ENCODE measurements around the gene ERMARD. TPM values are rescaled to one million over a fixed set of nuclear protein-coding genes. Genes with fewer than 3 reads are reported as not detected.
A peak's percentile ranks its signal among the peaks of the same experiment; 100 is the strongest.

The ERMARD gene
- total RNA-seq, 2 donors from 2014 or later = 19.6 to 22.1 TPM

DNA sequence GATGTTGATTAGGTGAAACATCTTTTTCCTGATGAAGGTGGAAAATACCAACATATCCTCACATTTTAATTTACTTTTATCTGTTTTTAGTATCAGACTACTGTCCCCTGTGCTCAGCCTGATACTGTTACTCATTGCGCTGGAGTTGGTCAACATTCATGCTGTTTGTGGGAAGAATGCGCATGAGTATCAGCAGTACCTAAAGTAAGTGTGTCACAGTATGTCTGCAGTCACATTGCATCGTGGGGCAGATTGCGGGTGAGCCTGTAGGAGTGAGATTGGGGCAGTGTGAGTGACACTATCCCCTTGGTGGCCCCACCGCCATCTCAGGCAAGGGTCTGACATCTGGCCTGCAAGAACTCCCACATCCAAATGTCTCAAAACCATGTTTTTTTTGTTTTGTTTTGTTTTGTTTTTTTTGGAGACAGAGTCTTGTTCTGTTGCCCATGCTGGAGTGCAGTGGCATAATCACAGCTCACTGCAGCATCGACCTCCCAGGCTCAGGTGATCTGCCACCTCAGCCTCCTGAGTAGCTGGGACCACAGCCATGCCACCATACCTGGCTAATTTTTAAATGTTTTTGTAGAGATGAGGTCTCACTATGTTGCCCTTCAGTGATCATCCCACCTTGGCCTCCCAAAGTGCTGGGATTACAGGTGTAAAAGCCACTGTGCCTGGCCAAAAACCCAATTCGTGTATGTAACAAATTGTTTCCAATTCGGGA lies 27.8 kb downstream of the ERMARD start:
- no peak for DNase-seq (ENCODE audit: low spot score)
- intact Hi-C loops (cut with DNase I) = no loop called here

DNA sequence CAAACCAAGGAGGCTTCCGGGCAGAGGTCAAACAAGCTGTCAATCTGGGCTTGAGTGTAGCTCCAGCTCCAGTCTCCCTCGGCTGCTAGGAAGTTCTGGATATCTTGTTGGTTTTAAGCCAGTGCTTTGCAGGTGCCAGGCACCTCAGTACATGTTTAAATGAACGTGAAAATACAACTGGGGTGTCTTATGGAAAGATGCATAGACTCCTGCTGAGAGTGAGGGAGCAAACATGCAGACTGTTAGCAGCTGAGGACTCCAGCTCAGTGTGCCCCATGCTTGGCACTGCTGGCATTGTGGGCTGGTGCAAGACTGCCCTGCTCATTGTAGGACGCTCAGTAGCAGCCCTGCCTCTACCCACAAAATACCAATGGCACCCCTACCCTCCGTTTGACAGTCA lies 28.5 kb downstream of the ERMARD start:
- intact Hi-C loops (cut with DNase I) = no loop called here
- no peak for DNase-seq (ENCODE audit: low spot score)

DNA sequence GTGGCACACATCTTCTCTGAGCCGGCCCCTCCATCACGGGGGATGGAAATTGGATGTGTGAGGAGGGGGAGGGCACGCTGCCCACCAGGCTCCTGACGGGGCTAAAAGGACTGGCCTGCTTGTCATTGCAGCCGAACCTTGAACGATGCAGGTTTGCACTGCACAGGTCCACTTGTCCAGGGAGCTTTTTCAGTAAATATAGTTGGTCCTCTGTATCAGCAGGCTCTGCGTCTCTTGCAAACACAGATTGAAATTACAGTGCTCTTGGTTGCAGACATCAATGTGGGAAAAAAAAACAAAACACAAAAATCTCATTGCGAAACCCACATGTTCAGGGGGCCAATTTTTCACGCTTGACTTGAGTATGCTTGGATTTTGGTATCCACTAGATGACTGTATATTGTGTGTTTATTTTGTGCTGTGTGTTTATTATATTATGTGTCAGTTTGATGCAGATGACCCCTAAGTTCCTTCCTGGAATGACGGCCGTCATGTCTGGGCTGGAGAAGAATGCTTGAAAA lies 29.2 kb downstream of the ERMARD start:
- intact Hi-C loops (cut with DNase I) = no loop called here
- no peak for DNase-seq (ENCODE audit: low spot score)

DNA sequence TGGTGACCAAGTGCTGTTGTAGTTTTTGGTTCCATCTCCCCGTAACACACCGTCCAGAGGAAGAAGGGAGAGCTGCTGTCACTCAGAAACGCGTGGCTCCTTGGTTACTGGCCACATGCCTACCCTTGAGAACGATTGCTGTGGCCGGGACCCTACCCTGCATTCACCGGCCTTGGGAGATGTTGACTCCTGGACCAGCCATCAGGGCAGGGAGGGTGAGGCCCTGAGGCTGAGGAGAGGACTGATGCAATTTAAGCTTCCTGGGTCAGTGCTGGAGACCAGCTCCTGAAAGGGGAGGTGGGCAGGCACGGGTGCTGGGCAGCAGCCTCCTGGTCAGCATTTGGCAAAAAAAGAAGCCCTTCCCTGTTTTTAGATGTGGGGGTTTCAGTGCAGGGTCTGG lies 31.5 kb downstream of the ERMARD start:
- DNase-seq (ENCODE audit: low spot score) = no peak
- intact Hi-C loops (cut with DNase I) = no loop called here

DNA sequence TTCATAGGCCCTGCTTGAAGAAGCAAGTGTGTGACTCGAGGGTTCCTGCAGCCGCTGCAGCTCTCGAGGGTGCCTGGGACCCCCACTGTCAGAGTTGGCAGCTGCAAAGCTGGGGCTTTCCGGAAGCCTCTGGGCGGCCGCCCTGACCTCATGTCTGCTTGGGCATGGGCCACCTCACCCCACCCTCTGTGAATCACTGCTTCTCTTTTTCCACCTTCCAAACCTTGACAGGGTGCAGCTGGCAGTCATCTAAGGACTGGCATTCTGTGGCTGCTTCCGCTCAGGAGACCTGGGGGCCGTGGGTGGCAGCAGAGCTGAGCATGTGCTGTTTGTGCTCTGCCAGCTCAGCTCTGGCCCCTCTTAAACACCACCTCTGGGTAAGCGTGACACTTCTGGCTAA lies 32.0 kb downstream of the ERMARD start:
- no peak for DNase-seq (ENCODE audit: low spot score)
- intact Hi-C loops (cut with DNase I) = no loop called here

DNA sequence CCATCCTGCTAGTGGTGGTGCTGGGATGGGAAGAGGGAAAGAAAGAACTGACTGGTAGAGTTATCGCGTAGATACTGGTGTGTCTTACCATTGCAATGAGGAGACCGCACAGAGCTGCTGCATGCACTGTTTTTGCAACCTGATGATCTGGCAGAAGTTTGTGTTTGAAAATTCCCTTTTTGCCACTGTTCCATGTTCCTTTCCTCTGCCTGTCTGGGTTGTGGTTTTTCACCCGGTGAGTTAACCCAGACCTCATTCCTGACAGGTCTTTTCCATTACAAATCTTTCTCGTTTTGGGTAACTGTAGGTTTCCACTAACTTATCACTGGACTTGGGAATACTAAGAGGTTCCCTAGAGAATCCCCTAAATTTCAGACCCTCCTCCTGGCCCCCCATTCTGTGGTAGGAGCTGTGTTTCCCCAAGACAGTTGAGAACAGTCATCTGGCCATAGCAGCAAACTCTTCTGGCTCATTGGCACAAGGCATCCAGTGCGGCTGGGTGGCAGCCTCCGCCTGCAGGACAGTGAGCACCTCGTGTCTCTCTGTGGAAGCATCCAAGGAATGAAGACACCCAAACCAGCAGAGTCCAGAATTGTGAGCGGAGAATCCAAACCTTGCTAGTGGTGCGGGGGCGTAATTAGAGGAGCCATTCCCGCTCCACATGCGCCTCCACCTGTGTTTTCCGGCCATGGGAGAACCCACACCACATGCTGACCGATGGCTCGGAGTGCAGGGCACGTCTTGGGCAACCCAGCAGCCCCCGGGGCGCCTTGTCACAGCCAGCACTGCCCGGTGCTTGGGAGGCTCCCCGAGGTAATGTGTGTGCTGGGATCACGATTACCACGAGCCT lies 32.8 kb downstream of the ERMARD start:
- intact Hi-C loops (cut with DNase I) = no loop called here
- DNase-seq (ENCODE audit: low spot score) = no peak

DNA sequence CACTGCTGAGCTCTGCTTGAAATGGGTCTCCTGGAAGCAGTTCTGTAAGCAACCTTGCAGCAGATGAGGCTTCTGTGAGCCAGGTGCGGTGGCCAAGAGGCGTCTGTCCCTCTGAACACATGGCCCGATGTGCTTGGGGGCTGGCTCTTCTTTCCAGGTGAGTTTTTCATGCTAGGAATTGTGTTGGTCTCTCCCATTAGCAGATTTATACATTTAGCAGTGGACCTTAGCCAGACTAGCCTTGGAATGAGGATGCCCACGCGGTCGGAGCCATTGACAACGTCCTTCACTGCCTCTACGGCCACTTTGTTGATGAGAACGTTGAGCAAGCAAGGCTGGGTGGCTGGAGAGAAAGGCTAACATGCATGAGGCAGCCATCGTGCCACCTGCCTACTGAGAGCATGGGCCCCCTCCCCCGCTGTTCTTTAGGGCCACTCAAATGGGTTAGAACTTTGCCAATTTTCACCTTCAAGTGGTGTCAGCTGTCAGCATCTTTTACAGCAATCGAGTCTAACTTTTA lies 33.5 kb downstream of the ERMARD start:
- DNase-seq (ENCODE audit: low spot score) = no peak
- intact Hi-C loops (cut with DNase I) = loop anchor here in 1 of 2 donors (5.0 kb wide), 1 partner anchor 747 kb away; no protein-coding TSS in a partner anchor

DNA sequence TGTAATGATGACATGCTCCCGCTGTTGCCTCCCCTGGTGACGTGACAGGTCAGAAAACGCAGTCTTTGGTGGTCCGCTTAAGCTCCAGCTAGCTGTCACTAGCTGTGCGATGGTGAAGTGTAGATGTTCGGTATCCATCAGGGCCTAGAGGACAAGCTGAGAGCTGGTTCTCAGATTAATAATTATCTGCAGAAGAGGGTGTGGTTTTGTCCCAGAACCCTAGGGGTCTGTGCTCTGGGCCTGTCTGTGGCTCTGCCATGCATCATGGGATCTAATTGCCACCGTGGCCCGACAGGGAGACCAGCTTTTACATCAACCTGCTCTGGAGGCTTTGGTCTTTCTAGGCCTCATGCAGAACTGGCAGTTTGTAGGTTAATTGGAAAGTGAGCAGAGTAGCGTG lies 34.1 kb downstream of the ERMARD start:
- DNase-seq (ENCODE audit: low spot score) = no peak
- intact Hi-C loops (cut with DNase I) = loop anchor here in 1 of 2 donors (5.0 kb wide), 1 partner anchor 747 kb away; no protein-coding TSS in a partner anchor

DNA sequence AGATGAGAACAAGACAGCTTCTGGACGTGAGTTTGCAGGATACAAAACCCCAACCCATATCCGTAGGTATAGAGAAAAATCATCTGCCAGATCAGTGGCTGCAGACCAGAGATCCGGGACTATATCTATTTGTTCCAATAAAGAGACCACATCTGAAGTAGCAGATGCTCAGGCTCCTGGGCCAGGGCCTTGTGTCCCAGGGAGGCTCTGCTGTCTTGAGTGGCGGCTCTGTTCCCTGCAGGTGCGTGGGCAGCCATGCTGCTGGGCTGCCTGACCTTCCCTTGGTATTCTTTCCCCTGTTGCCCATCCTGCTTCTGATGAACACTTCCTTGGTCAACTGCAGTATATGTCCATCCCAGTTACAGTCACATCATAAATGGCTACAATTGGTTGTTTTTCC lies 34.9 kb downstream of the ERMARD start:
- DNase-seq (ENCODE audit: low spot score) = no peak
- intact Hi-C loops (cut with DNase I) = loop anchor here in 1 of 2 donors (5.0 kb wide), 1 partner anchor 746 kb away; no protein-coding TSS in a partner anchor

DNA sequence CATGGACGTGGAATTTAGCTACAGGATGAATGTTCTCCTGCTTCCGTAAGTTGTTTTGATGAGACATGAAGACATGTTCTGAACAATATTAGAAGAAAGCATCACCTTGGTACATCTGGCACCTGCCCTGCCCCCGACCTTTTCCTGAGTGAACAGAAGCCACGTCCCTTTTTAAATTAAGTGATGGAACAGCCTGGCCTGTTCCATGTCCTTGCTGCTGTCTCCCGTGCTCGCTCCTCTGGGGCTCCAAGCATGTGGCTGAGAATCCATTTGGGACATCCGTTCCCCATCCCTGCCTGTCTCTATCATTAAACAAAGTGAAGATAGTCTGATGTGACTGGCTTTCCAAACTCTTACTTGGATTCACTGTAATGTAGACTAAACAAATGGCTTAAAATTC lies 36.4 kb downstream of the ERMARD start:
- intact Hi-C loops (cut with DNase I) = loop anchor here in 1 of 2 donors (5.0 kb wide), 1 partner anchor 745 kb away; no protein-coding TSS in a partner anchor

DNA sequence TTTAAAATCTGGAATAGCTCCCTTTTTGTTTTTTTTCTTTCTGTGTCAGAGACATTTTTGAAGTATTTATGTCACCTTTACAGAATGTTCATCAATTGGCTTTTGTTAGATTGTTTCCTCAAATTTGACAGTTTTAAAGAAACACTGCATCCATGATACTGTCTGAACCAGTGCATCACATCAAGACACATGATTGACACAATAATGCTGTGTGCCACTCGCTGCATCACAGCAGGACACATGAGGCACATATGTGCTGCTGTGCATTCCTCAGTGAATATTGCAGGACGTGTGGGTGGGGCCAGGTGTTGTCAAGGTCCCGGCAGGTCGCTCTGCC lies 37.4 kb downstream of the ERMARD start:
- intact Hi-C loops (cut with DNase I) = loop anchor here in 1 of 2 donors (5.0 kb wide), 1 partner anchor 744 kb away; no protein-coding TSS in a partner anchor
- DNase-seq (ENCODE audit: low spot score) = no peak

More for the DNA sequence above, 36.4 kb downstream of the ERMARD start:
- DNase-seq (ENCODE audit: low spot score) = no peak

DNA sequence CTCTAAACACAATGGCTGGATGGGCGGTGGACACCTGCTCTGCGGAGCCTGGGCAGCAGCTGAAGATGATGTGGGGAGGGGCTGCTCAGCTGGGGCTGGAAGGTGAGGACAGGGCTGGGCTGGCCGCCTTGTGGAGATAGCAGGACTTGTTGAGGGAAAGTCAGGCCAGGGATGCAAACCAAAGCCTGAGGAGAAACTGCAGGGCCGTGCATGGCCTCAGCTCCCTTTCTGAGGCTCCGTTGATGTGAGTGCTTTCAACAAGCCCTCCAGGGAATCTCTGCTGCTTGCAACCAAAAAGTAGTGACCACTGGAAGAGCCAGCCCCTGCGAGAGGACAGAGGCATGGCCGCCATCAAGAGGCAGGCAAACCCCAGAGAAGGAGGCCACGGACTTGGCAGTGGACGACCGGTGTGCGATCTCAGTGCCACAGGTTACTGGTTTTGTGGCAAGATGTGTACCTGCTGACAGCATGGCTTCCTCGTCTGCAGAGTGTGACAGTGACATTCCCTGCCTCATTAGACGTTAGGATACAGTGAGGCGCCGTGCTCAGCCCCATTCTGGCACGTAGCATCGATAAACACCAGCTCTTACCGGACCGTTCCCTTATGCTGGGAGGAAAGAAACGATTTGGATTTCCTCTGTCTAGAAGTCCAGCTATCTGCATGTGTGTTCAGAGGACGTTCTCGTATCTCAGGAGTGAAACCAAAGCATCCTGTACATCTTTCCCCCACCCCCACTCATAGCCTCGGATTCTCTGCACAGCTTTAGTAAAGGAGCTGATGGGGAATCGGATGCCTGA lies 37.9 kb downstream of the ERMARD start:
- intact Hi-C loops (cut with DNase I) = loop anchor here in 1 of 2 donors (5.0 kb wide), 1 partner anchor 743 kb away; no protein-coding TSS in a partner anchor
- no peak for DNase-seq (ENCODE audit: low spot score)

DNA sequence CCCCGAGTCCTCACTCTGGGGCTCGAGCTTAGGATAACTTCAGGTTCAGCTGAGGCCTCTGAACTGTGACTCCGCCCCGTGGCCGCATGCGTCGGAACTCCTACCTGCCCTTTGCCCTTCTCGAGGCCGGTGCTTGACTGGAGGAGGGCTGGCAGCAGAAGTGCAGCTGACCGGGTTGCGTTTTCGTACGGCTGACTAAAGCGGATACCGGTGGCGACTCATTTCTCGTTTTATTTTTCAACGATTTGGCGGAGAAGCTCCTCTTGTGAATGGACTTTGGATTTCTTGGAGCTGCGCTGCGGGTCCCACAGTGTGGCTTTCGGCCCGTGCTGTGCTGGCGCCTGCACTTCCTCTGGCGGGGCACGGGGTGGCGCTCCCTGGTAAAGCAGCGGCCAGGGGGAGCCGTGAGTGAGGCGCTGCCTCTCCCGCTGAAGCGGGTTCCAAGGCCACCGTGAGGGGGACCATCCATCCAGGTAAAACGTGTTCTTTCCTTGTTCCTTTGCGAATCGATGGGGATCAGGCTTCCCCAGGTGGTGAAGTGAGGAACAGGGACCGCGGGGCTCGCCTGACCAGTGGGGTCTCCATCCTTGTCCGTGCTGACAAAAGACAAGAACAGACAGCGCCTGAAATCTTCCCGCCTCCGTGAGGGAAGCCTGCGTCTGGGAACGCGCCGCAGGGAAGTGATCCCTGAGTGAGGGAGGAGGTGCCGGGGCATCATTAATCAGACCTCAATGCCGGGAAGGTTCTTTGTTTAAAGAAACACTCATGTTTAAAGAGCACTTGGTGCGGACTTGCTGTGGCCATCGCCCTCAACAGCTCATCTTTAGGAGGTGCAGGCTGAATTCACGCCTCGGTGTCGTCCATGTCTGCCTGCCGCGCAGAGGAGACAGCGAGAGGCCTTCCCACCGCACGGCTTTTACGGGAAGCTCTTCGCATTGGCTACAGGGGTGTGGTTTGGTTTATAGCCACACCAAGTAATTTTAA lies 38.8 kb downstream of the ERMARD start:
- peak; percentile 94 for DNase-seq (ENCODE audit: low spot score)
- intact Hi-C loops (cut with DNase I) = loop anchor here in 1 of 2 donors (5.0 kb wide), 1 partner anchor 742 kb away; no protein-coding TSS in a partner anchor

DNA sequence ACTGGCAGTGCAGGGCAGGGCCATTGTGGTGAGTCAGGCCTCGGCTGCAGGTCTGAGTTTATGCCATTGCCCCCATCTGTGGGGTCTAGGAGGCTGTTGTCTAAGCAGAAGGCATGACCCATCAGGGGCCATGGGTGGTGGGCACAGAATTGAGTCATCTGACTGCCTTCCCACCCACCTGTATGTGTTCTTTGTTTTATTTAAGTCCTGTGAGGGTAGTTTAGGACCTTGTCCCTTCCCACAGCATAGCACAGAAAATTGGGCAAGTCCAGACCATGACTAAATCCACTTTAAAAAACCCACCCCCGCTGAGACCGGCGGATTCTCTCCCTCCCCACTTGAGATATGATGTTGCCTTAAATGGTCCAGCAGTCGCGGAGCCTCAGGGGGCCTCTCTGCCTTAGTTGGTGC lies 40.3 kb downstream of the ERMARD start:
- no peak for DNase-seq (ENCODE audit: low spot score)
- intact Hi-C loops (cut with DNase I) = no loop called here

DNA sequence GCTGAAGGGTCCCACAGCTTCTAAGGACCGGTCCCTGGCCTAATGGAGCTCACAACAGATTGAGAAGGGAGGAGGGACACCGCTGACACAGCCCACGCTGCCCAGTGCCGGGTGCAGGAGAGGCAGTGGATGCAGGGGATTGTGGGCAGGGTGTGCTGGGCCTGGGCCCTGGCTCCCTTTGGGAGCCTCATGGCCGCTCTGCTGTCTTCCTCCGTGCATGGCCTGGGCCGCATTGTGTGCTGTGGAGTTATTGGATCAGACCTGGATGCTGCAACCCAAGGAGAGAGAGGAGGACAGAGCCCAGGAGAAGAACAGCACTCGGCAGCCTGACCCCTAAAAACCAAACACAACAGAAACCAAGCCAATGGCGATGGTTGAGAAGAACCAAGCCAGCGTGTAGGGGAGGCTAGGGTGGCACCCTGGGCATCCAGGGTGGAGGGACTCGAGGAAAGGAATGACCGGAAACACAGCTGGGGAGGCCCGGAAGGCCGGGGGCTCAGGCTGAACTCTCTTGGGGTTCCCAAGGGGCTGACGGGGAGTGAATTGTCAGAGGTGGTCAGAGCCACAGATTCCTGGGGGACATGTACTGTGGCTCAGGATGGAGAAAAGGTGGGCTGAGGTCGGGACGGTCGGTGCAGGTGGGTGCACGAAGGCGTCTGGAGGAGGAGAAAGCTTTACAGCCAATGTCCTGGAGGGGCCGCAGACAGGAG lies 41.0 kb downstream of the ERMARD start:
- DNase-seq (ENCODE audit: low spot score) = no peak
- intact Hi-C loops (cut with DNase I) = no loop called here

DNA sequence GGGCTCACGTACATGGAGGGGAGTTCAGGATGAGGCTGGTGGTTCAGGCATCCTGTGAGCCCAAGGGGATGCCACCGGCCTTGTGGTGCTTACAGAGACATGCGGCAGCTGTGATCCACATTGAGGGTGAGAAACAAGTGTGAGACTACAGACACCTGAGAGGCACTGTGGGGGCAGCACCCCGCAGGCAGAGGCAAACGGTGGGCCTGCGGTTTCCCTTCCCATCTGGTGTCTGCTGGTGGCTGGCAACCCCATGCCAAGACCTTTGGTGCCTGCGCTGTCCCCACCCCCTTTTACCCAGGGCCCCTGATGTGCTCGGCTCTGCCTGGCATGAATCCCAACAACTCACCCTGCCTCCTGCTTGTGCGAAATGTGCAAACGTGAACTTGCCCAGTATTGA lies 42.0 kb downstream of the ERMARD start:
- DNase-seq (ENCODE audit: low spot score) = no peak
- intact Hi-C loops (cut with DNase I) = no loop called here

All from posterior vena cava (tissue), 2 donors.